ENCODE measurements around the gene RAI14.
A peak's percentile ranks its signal among the peaks of the same experiment; 100 is the strongest.

The RAI14 gene

DNA sequence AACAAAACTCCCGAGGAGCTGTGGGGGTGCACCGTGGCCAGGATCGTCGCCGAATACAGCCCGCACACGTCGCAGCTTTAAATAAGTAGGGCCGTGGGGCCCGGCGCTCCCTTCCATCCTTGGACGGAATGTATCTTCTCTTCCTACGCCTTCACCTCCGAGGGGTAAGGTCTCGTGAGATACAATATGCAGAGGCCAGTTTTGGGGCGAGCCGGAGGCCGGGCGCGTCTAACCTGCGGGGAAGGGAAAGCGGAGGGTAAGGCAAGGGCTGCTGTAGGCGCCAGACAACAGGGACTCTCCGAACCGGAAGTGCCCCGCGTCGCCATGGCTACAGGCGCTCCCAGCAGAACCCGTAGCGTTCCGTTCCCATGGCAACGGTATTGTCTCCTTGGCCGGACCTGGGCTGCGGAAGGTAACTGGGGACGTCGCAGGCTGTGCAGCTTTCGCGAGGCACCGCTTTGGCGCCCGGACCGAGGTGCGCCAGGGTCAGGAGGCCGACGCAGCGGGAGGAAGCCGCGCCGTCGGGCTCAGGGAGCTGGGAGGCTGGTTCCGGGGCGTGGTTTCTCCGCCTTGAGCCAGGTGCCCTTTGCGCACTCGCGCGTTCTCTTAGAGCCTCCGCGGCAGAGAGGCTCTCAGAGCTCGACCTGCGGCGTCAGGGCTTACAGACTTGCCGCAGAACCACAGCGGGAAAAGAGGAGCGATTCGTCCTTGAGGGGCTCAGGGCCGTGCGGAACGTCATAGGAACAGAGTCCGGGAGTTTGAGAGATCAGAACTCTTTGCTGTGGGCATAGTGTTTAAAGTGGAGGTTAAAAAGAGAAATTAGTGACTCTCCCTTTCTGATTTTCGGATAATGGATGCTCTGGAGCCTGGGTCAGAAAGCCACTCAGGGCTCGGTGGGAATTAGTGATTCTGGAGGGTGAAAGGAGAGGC, 182.9 kb downstream of the RAI14 start, which contains the start of gene TTC23L:
Gene TTC23L (plus strand): TSS at position 380 of the 930 bp plus-strand sequence. CDS start 1,508 bp downstream, outside the sequence.
- in situ Hi-C loops (cut with HindIII; ENCODE audit: low pct_unique_long_range_greater_than_20kb, low sequenced_read_pairs): no loop called here
- TF ChIP-seq JUND (IDR thresholded peaks at IDR 0.05; ENCODE audit: low read depth): no peak
- DNase-seq (ENCODE audit: low read depth in 1 of 2, low spot score in 1 of 2): peak; percentile 86 to 94

DNA sequence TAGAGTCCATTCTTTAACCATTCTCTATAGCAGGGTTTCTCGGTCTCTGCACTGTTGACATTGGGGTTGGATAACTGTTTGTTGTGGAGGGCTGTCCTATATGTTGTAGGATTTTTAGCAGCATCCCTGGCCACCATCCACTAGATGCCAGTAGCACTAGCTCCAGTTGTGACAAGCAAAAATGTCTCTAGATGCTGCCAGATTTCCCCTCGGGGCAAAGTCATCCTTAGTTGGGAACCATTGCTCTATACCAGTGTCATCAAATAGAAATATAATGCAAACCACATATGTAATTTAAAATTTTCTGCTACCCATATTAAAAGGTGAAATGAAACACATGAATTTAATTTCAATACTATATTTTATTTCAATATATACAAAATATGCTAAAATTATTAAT, 185.7 kb downstream of the RAI14 start:
- no peak for TF ChIP-seq JUND (IDR thresholded peaks at IDR 0.05; ENCODE audit: low read depth)
- in situ Hi-C loops (cut with HindIII; ENCODE audit: low pct_unique_long_range_greater_than_20kb, low sequenced_read_pairs): no loop called here
- peak in 1 of 2 experiments; percentile 64 for DNase-seq (ENCODE audit: low read depth in 1 of 2, low spot score in 1 of 2)

DNA sequence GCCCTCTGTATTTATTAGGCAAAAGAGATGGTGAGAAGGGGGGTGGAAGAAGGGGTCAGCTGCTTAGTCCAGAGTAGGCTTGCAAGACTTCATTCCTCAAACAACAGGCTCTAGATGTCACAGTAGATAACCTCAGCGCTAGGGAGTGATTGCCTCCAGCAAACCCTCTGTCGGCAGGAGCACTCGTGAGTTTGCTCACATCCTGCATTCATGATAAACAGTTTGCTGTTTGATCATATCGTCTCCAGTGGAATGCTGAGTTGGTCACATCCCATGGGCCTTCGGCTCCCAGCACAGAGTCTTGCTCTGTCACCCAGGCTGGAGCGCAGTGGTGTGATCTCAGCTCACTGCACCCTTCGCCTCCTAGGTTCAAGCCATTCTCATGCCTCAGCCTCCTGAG, 186.4 kb downstream of the RAI14 start:
- TF ChIP-seq JUND (IDR thresholded peaks at IDR 0.05; ENCODE audit: low read depth): peak; percentile 83
- DNase-seq (ENCODE audit: low read depth in 1 of 2, low spot score in 1 of 2): peak; percentile 20 to 87
- in situ Hi-C loops (cut with HindIII; ENCODE audit: low pct_unique_long_range_greater_than_20kb, low sequenced_read_pairs): no loop called here

DNA sequence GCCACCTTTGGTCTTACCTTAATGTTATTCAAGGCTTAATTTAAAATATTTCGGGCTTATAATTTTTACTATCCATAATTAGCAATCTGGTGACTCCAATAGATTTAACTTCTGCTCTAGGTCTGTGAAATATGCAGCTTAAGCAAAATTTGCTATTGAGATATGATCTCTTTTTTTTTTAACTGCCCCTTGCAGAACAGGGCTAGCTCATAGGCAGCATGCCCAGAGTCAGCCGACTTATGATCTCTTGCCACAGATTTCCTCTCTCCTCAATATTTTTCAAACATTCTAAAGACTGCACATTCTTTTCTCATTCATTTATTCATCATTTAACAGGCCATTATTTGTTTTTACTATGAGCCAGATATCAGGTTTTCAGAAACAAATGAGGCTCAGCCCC, 187.4 kb downstream of the RAI14 start:
- in situ Hi-C loops (cut with HindIII; ENCODE audit: low pct_unique_long_range_greater_than_20kb, low sequenced_read_pairs): no loop called here
- no peak for TF ChIP-seq JUND (IDR thresholded peaks at IDR 0.05; ENCODE audit: low read depth)
- DNase-seq (ENCODE audit: low read depth in 1 of 2, low spot score in 1 of 2): no peak

DNA sequence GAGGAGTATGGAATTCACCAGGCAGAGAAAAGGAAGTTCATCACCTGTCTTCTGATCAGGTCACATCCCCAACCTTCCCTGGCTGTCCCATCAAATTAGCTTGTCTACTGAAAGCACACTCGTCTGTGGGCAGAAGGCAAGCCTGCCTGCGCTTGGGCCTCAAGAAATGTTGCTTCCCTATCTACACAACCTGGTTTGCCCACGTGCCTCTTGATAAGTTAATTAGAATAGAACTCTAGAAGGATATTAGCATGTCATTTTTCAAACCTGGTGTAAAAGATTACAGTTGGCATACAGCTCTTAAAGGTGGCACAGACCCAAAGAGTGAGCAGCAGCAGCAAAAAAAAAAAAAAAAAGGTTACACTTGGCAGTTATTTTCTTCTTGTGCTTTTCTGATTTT, 188.0 kb downstream of the RAI14 start:
- in situ Hi-C loops (cut with HindIII; ENCODE audit: low pct_unique_long_range_greater_than_20kb, low sequenced_read_pairs): no loop called here
- DNase-seq (ENCODE audit: low read depth in 1 of 2, low spot score in 1 of 2): no peak
- no peak for TF ChIP-seq JUND (IDR thresholded peaks at IDR 0.05; ENCODE audit: low read depth)

DNA sequence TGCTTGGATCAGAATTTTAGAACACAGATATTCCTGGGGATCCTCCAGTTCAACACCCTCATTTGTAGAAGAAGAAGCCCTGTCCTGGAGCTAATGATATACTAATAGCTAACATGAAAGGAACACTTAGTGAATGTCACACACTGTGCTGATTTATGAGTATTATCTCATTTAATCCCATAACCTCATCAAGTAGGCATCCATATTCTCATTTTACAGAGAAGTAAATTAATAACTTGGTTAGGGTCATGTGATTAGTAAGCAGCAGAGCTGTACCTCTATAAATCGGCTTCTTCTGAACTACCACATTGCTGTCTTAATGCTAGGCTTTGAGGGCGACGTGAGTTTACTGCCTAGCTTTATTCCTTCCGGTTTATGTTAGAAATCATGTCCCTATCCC, 188.9 kb downstream of the RAI14 start:
- DNase-seq (ENCODE audit: low read depth in 1 of 2, low spot score in 1 of 2): no peak
- no peak for TF ChIP-seq JUND (IDR thresholded peaks at IDR 0.05; ENCODE audit: low read depth)
- in situ Hi-C loops (cut with HindIII; ENCODE audit: low pct_unique_long_range_greater_than_20kb, low sequenced_read_pairs): no loop called here

DNA sequence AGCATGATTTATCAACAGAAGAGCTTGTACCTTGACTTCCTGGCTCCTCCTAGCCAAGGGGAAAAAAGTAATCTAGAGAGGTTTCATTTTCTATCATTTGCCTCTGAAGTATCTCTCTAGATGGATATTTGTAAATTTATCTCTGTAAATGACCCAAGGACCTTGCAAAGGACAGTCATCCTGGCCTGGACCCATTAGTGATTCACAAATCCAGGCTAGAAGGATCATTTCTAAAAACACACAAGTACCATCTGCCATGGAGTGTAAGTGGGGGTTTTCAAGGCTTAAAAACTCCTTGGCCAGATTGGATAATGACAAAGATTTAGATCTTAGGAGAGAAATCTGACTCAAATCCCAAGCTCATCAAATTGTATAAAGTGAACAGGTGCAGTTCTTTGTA, 190.9 kb downstream of the RAI14 start:
- in situ Hi-C loops (cut with HindIII; ENCODE audit: low pct_unique_long_range_greater_than_20kb, low sequenced_read_pairs): no loop called here
- no peak for DNase-seq (ENCODE audit: low read depth in 1 of 2, low spot score in 1 of 2)
- no peak for TF ChIP-seq JUND (IDR thresholded peaks at IDR 0.05; ENCODE audit: low read depth)

DNA sequence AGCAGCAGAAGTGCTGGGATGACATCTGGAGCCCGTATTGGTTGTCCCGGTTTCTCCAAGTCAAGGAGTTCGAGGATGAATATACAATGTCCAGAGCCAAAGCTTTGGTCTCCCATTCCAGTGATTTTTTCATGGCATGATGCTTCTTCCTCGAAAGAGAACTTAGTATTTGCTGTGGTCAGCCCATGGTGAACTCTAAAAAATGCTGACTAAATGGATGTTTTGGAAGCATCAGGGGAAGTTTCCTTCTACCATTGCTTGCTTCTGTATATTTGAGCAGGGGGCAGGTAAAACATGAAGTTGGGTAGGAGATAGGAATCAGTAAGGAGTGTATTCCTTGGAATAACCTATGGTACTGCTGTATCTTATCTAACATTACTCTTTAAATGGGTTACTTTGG, 191.4 kb downstream of the RAI14 start:
- in situ Hi-C loops (cut with HindIII; ENCODE audit: low pct_unique_long_range_greater_than_20kb, low sequenced_read_pairs): no loop called here
- no peak for DNase-seq (ENCODE audit: low read depth in 1 of 2, low spot score in 1 of 2)
- no peak for TF ChIP-seq JUND (IDR thresholded peaks at IDR 0.05; ENCODE audit: low read depth)

DNA sequence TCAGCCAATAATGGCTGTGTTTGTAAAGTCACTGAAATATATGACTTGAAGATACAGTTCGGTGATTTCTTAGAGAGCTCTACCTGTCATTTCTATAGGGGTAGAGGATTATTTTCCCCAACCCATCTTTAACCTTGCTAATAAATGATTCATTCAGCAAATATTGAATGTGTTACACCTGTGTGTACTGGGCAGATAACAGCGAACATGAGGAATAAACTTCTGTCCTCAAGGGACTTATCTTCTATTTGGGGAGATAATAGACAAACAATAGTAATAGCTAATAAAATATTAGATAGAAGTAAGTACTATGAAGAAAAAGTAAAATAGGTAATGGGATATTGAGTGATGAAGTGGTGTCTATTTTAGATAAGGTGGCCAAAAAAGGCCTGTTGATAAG, 192.1 kb downstream of the RAI14 start:
- no peak for DNase-seq (ENCODE audit: low read depth in 1 of 2, low spot score in 1 of 2)
- in situ Hi-C loops (cut with HindIII; ENCODE audit: low pct_unique_long_range_greater_than_20kb, low sequenced_read_pairs): no loop called here
- no peak for TF ChIP-seq JUND (IDR thresholded peaks at IDR 0.05; ENCODE audit: low read depth)

DNA sequence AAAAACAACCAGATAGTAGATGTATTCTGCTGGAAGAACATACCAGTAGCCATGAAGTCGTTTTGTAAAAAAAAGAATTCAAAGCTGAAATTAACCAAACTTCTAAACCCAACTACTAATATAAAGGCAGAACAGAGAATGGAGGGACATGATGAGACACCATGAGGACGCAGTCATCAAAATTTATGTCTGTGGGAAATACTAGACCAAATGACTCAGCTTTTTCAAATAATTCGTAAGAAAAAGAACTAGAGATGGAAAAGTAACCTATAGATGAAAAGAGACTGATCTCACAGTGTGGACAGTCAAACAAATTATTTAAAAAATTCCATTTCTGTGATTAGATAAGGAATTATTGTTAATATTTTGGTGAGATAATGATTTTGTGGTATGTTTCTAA, 193.1 kb downstream of the RAI14 start:
- DNase-seq (ENCODE audit: low read depth in 1 of 2, low spot score in 1 of 2): no peak
- in situ Hi-C loops (cut with HindIII; ENCODE audit: low pct_unique_long_range_greater_than_20kb, low sequenced_read_pairs): no loop called here
- TF ChIP-seq JUND (IDR thresholded peaks at IDR 0.05; ENCODE audit: low read depth): no peak

DNA sequence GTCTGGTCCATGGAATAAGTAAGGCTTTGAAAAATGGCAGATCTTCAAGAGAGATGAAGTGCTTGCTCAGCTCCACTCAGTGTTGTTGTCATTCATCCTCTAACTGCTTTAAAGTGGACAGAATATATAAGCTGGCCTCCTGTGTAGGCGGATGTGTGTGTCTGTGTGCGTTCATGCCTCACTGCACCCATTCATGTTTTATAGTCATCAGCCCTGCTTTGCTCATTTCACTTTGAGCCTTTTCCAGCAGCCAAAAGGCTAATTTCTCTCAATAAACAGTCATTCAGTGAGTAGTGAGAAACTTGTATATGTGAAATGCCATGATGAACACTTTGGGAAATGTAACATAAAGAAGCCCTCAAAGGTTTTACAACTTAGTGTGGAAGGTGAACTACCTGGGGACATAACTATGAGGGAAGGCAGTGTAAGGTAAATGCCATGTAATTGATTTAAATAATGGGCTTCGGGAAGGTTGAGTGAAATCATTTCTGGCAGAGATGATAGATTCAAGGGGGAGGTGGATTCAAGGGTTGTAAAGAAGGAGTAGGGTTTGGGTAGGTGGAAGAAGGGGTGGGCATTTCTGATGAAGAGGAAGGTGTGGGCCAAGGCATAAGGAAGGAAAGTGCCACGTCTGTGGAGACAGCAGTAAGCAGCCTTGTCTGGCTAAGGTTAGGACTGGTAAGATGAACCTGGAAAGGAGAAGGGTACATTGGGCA, 198.5 kb downstream of the RAI14 start:
- no peak for TF ChIP-seq JUND (IDR thresholded peaks at IDR 0.05; ENCODE audit: low read depth)
- DNase-seq (ENCODE audit: low read depth in 1 of 2, low spot score in 1 of 2): no peak
- in situ Hi-C loops (cut with HindIII; ENCODE audit: low pct_unique_long_range_greater_than_20kb, low sequenced_read_pairs): no loop called here

DNA sequence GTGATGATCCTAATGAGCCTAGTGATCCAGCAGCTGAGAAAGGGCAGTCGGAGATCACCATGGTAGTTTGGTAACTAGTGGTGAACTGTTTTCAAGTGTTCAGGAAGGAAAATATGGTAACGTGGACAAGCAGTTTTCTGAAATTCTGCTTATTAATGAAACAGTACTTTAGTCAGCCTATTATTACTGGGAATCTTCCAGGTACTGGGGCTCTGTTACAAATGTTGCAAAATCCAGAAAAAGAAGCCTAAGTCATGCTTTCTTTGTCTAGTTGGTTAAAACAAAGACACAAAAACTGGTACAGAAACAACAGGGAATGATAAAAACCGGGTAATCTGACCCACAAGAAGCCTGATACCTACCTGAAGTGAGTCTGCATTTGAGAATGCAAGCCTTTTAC, 201.0 kb downstream of the RAI14 start:
- no peak for DNase-seq (ENCODE audit: low read depth in 1 of 2, low spot score in 1 of 2)

DNA sequence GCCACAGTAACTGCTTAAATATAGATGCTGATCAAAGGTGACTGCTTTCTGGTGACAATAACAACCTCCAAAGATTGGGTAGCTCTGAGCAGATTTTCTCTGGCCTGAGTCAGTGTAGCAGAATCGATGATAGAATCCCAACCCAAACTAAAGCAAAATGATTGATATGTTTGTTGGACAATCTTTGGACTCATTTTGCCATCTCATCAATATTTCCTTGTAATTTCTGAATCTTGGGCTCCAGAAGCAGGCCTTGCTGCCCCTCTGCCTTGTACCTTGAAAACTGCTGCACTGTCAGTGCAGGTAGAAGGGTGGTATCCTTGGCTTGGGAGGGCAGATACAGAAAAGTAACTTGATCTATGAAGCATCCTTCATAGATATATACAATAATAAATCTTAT, 201.8 kb downstream of the RAI14 start:
- in situ Hi-C loops (cut with HindIII; ENCODE audit: low pct_unique_long_range_greater_than_20kb, low sequenced_read_pairs): no loop called here
- TF ChIP-seq JUND (IDR thresholded peaks at IDR 0.05; ENCODE audit: low read depth): no peak
- no peak for DNase-seq (ENCODE audit: low read depth in 1 of 2, low spot score in 1 of 2)

More for the DNA sequence above, 201.0 kb downstream of the RAI14 start:
- in situ Hi-C loops (cut with HindIII; ENCODE audit: low pct_unique_long_range_greater_than_20kb, low sequenced_read_pairs): no loop called here
- no peak for TF ChIP-seq JUND (IDR thresholded peaks at IDR 0.05; ENCODE audit: low read depth)

Measured in T47D (cell line).